Measurements from ENCODE around the gene SRSF10.

DNA sequence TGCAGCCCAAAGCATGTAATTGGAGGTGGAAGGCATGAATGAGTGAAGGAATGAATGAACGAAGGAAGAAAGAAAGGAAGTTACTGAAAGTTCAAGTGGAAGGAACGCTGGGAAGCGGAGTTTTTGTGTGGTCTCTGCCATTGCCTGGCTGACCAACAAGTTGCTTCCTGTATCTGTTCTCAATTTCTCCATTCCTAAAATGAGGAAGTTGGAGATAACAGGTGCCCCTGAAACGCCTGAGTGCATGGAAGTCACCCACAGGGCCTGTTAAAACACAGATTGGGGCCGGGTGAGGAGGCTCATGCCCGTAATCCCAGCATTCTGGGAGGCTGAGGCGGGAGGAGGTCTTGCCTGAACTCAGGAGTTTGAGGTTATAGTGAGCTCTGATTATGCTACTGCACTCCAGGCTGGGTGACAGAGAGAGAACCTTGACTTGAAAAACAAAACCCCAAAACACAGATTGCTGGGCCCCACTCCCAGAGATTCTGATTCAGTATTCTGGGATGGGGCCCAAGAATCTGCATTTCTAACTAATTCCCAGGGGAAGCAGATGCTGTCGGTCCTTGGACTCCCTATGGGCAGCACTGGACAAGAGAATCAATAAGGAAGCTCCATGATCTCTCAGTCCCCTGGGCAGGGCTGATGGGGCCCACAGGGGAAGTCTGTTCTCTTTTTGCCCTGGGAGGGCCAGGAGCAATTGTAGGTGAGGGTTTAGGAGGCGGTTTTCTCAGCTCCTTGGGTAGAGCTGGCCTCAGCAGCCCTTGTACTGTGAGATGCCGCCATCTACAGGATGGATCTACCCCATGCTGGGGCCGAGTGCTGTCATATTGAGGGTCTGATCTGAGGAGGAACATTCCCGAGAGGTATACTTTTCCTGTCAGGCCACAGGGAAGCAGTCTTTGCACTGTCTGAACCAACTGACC is 63.7 kb downstream of the SRSF10 start:
- TF ChIP-seq, protein P1, sequence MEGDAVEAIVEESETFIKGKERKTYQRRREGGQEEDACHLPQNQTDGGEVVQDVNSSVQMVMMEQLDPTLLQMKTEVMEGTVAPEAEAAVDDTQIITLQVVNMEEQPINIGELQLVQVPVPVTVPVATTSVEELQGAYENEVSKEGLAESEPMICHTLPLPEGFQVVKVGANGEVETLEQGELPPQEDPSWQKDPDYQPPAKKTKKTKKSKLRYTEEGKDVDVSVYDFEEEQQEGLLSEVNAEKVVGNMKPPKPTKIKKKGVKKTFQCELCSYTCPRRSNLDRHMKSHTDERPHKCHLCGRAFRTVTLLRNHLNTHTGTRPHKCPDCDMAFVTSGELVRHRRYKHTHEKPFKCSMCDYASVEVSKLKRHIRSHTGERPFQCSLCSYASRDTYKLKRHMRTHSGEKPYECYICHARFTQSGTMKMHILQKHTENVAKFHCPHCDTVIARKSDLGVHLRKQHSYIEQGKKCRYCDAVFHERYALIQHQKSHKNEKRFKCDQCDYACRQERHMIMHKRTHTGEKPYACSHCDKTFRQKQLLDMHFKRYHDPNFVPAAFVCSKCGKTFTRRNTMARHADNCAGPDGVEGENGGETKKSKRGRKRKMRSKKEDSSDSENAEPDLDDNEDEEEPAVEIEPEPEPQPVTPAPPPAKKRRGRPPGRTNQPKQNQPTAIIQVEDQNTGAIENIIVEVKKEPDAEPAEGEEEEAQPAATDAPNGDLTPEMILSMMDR (IDR thresholded peaks at IDR 0.05; ENCODE audit: insufficient read depth, low read length, poor library complexity, severe bottlenecking): peak; percentile 81
- TF ChIP-seq EZH2phosphoT487 (conservative IDR thresholded peaks at IDR 0.05; ENCODE audit: low read length): no peak

Measured in SU-DHL-6 (cell line).